Spleen (tissue), 7 donors: ENCODE data around the gene NGEF.

ENCODE experiments used
- CTCF ChIP-seq, 11 experiments: fragments of 200-600 bp in 7 of 11; fragments of 450-650 bp in 4 of 11; sonication (generic) in 4 of 11; IDR thresholded peaks in 8 of 11; conservative IDR thresholded peaks in 3 of 11; 1 replicate in 7 of 11; 2 replicates in 4 of 11; pipeline versions ENCODE4 v1.4.0 to v1.8.0; 2016 to 2021; ENCODE audit warnings: antibody characterized with exemption in 11 of 11, inconsistent platforms in 4 of 11, mild to moderate bottlenecking in 1 of 11
- POLR2A ChIP-seq, 3 donors: fragments of 450-650 bp; IDR thresholded peaks; one replicate each; pipeline ENCODE4 v1.5.1; 2017; ENCODE audit warnings: antibody characterized with exemption in 3 of 3, mild to moderate bottlenecking in 1 of 3
- donor health status: DM: no; HTN: no; CAD: no; lungs with moderate emphysema.
- donor health status: DM: no; HTN: no; CAD: no.
- donor health status: DM: no; HTN: no; CAD: no.

GRCh38 chr2:232873909-232874641 is 139.0 kb downstream of the NGEF start:
- no peak for TF ChIP-seq POLR2A (IDR thresholded peaks at IDR 0.05)
- no peak for TF ChIP-seq CTCF (IDR thresholded peaks at IDR 0.05 in 8 of 11, conservative IDR thresholded peaks at IDR 0.05 in 3 of 11)
